Bronchial epithelial cell (primary cell): Measurements from ENCODE around the gene PPCDC. TPM values are rescaled to one million over a fixed set of nuclear protein-coding genes. Genes with fewer than 3 reads are reported as not detected.

Experiments used
- DNase-seq: peaks from one replicate; pipeline ENCODE4 v3.0.0-alpha.2; 2010; ENCODE audit warnings: low read depth
- FAIRE-seq: peaks from 2 replicates; lab custom pipeline; 2011; peaks lifted over from hg19 to GRCh38; lab: Jason Lieb, UNC
- H3K27me3 ChIP-seq: 2 replicates; pipeline ENCODE4 v1.5.1; 2011; ENCODE audit warnings: low read length; ENCODE audit not compliant: control insufficient read depth, insufficient read depth
- H3K36me3 ChIP-seq: 2 replicates; pipeline ENCODE4 v1.5.1; 2011; ENCODE audit warnings: low read length; ENCODE audit not compliant: control insufficient read depth, insufficient read depth
- H3K4me3 ChIP-seq: 2 replicates; pipeline ENCODE4 v1.5.1; 2011; ENCODE audit warnings: mild to moderate bottlenecking, low read depth, low read length, control low read depth
- total RNA-seq: library from RNA; depleted of rRNA; stranded (reverse); fragments of >200 nt; gene quantifications from 2 replicates; pipeline ENCODE4 v1.2.1, GENCODE V29; 2014
- TF ChIP-seq, protein P1 (sequence below): IDR thresholded peaks from 2 replicates; pipeline ENCODE4 v1.5.1; 2011; ENCODE audit warnings: mild to moderate bottlenecking, moderate library complexity, low read length, control low read depth, inconsistent platforms; ENCODE audit not compliant: insufficient read depth, severe bottlenecking

PPCDC gene
- total RNA-seq, 1 donor from 2014 or later = 13.2 TPM

- no peak for FAIRE-seq
- peak; percentile 72 for DNase-seq
- Histone ChIP-seq H3K27me3 (peaks cover 1% of the 10 kb centered on the region), H3K36me3 (no peaks in the 10 kb centered on the region), H3K4me3 (no peak overlapping the region)
- TF ChIP-seq, protein P1, sequence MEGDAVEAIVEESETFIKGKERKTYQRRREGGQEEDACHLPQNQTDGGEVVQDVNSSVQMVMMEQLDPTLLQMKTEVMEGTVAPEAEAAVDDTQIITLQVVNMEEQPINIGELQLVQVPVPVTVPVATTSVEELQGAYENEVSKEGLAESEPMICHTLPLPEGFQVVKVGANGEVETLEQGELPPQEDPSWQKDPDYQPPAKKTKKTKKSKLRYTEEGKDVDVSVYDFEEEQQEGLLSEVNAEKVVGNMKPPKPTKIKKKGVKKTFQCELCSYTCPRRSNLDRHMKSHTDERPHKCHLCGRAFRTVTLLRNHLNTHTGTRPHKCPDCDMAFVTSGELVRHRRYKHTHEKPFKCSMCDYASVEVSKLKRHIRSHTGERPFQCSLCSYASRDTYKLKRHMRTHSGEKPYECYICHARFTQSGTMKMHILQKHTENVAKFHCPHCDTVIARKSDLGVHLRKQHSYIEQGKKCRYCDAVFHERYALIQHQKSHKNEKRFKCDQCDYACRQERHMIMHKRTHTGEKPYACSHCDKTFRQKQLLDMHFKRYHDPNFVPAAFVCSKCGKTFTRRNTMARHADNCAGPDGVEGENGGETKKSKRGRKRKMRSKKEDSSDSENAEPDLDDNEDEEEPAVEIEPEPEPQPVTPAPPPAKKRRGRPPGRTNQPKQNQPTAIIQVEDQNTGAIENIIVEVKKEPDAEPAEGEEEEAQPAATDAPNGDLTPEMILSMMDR = no peak
Measured at GRCh38 chr15:74983725-74984231, 39.6 kb upstream of the PPCDC start.

DNA sequence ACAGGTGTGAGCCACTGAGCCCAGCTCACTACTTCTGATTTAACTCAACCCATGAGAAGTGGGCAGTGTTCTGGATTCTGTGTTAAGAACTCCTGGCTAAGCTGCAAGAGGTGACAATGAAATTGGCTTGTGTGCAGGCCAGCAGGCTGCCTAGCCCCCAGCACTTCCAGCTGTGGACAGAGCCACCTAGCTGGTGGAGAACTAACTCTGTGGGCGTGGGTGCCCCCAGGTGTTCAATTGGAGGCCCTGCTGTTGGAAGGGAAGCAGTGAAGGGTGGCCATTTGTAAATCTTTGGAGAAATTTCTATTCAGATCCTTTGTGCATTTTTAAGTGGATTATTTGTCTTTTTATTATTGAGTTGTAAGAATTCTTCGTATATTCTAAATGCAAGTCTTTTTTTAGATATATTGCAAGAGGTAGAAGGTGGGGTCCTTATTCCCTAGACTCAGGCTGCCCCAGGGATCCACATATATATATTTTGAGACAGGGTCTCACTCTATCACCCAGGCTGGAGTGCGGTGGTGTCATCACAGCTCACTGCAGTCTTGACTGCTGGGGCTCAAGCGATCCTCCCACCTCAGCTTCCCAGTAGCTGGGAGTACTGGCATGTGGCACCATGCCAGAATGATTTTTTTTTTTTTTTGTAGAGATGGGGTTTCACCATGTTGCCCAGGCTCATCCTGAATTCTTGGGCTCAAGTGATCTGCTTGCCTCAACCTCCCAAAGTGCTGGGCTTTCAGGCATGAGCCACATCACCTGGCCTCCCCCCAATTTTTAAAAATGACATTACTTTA is 35.2 kb upstream of the PPCDC start:
- DNase-seq = peak; percentile 50
- FAIRE-seq = no peak
- H3K27me3 ChIP-seq = peaks cover 1% of the 10 kb centered on the region
- no peak overlapping the region for H3K4me3 ChIP-seq
- TF ChIP-seq, protein P1 = peak; percentile 56
- H3K36me3 ChIP-seq = no peaks in the 10 kb centered on the region

DNA sequence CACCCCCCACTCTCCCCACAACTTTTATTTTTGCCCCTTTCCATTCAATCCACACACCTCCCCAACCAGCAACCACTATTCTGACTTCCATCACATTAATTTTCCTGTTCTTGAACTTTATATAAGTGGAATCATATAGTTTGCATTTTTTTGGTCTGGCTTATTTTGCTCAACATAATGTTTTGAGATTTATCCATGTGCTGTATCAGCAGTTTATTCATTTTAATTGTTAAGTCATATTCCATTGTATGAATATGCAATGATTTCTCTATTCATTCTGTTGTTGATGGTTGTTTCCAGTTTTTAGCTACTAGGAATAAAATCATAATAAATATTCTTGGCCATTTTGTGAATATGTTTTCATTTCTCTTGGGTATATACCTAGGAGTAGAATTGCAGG is 33.9 kb upstream of the PPCDC start:
- H3K4me3 ChIP-seq = no peak overlapping the region
- TF ChIP-seq, protein P1 = no peak
- no peak for FAIRE-seq
- H3K36me3 ChIP-seq = no peaks in the 10 kb centered on the region
- peaks cover 1% of the 10 kb centered on the region for H3K27me3 ChIP-seq
- no peak for DNase-seq

DNA sequence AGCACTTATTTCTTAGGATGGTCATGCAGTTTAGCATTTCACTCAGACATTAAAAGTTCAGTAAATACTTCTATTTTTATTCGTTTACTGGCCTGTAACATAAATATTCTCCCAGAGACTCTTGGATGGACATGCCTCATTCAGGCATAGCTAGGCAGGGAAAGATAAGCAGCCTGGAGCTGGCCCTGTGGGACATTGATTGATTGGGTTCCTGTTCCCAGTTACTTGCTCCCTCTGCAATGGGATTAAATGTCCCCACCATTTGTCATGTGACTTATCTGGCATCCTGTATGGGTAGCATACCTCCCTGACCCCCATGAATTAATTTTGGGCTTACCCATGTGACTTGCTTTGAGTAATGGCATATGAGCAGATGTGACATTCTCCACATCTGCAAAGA is 30.8 kb upstream of the PPCDC start:
- FAIRE-seq (peak; percentile 72), DNase-seq (no peak)
- H3K27me3 ChIP-seq = peaks cover 14% of the 10 kb centered on the region
- no peaks in the 10 kb centered on the region for H3K36me3 ChIP-seq
- H3K4me3 ChIP-seq = no peak overlapping the region
- TF ChIP-seq, protein P1 = no peak

DNA sequence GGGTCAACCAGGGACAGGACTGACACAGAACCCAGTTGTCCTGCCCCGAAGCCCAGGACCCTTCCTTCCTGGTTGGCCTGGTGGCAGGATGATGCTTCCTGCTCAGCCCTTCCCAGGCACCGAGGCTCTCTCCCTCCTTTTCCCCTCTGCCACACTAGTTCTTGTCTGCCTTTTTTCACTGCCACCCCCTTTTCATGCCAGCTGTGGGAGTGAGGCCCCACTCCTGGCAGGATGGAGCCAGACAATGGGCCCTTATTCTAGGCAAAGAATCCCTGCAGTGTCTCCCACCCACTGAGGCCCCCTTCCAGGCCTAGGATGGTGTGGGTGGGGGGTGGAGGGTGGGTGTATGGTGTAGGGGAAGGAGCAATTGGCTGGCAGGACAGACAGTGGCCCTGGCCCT is 29.2 kb upstream of the PPCDC start:
- Histone ChIP-seq H3K4me3 (no peak overlapping the region), H3K27me3 (peaks cover 14% of the 10 kb centered on the region), H3K36me3 (no peaks in the 10 kb centered on the region)
- DNase-seq = no peak
- TF ChIP-seq, protein P1 = no peak
- no peak for FAIRE-seq
